HG03565 (cell line): ENCODE data around the gene SENP5.
A peak's percentile ranks its signal among the peaks of the same experiment; 100 is the strongest.
"Not testable (repeated sequence)": the region's sequence is repeated elsewhere in the genome, so short reads cannot be mapped to it uniquely, and the experiment has no call there.

Experiments
- ATAC-seq: cut with Tn5 transposase; IDR thresholded peaks from one replicate; pipeline ENCODE4 v1.9.1; 2021; ENCODE audit warnings: mild to moderate bottlenecking, moderate library complexity; ENCODE audit not compliant: unreplicated experiment

Gene SENP5

DNA sequence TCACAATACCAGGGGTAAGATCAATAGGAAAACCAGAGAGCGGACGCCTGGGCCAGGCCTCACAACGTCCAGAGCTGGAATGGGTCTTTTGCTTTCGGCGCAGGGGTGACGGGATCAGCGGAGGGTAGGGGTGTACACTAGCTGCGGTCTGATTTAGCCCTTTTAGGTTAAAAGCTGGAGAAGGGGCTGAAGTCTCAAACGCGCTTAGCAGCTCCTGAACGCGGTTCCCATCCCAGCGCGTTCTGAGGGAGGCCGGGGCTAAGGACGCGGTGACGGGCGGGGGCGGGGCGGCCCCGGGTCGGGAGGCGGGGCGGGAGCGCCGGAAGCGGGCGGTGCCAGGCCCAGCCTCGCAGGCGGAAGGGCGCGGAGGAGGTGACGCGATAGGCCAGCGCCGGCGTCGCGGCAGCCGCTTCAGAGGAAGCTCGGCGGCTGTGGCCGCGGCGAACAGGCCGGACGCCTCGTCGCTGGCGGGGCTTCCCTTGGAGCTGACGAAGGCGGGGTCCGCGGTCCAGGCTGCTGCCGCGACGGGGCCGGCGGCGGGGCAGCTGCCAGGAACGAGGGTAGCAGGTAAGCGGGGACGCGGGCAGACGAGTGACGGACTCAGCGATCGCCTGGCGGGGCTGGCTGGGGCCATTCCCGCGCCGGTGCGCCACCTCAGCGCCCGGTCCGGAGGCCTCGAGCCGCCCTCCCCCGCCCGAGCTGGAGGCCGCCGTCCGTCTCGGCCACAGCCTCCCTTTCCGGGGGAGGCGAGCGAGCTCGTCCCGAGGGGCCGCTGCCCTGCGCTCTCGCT lies at the start of gene SENP5:
Gene SENP5, plus strand, starts transcription at position 414 of the 790 bp plus-strand sequence. CDS start 17,262 bp downstream, outside the sequence.
- peak; percentile 92 for ATAC-seq

- ATAC-seq: no peak
Measured at GRCh38 chr3:196821806-196822355, 45.8 kb upstream of the SENP5 start.

- ATAC-seq: not testable (repeated sequence)
Measured at GRCh38 chr3:196829651-196830050, 38.1 kb upstream of the SENP5 start.

- no peak for ATAC-seq
Measured at GRCh38 chr3:196835086-196835485, 32.6 kb upstream of the SENP5 start.

GRCh38 chr3:196836626-196837025 lies 31.1 kb upstream of the SENP5 start:
- ATAC-seq: not testable (repeated sequence)

- no peak for ATAC-seq
Measured at GRCh38 chr3:196837819-196838420, 29.8 kb upstream of the SENP5 start.

GRCh38 chr3:196839351-196839750 lies 28.4 kb upstream of the SENP5 start:
- not testable (repeated sequence) for ATAC-seq

GRCh38 chr3:196842567-196843434 lies 24.9 kb upstream of the SENP5 start:
- no peak for ATAC-seq

DNA sequence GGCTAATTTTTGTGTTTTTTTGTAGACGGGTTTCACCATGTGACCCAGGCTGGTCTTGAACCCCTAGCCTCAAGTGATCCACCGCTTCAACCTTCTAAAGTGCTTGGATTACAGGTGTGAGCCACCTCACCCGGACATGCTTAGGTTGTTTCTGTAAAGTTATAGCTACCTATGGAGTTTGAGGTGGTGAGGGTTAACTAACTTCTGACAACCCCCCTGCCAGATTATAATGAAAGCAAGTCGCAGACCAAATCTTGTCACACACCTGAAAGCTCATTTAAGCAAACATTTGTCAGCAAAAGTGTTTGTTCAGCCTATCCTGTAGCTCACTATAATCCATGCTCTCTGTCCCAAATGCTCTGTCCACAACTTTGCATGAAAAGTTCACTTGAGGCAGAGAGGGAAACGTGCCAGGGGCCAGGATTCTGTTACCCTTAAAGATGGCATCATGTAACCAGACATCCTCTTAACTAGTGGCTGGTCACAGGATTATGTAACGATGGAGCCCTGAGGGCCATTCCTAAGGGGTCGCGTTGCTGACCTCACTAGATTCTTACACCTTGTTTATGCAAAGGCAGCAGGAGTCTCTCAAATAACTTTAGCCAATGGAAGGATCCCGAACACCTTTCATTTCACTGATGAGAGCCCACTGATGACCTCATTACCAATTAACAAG lies 24.1 kb upstream of the SENP5 start:
- ATAC-seq: no peak

DNA sequence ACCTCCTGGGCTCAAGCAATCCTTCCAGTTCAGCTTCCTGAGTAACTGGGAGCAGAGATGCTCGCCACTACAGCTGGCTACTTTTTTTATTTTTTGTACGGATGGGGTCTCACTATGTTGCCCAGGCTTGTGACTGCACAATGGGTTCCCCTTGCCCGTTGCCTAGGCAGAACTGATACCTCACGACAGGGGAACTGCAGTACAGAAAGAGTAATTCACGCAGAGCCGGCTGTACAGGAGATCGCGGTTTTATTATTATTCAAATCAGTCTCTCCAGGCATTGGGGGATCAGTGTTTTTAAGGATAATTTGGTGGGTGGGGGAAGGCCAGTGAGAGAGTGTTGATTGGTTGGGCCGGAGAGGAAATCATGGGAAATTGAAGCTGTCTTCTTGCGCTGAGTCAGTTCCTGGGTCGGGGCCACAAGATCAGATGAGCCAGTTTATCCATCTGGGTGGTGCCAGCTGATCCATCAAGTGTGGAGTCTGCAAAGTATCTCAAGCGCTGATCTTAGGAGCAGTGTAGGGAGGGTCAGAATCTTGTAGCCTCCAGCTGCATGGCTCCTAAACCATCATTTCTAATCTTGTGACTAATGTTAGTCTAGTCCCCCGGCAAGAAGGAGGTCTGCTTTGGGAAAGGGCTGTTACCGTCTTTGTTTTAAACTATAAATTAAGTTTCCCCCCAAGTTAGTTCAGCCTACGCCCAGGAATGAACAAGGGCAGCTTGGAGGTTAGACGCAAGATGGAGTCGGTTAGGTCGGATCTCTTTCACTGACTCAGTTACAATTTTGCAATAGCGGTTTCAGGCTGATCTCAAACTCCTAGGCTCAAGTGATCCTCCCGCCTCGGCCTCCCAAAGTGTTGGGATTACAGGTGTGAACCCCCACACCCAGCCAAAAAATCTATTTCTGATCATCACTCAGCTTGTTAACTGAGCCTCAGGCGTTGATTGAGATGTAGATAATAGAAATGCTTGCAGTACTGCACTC lies 23.2 kb upstream of the SENP5 start:
- not testable (repeated sequence) for ATAC-seq

GRCh38 chr3:196848375-196848774 lies 19.3 kb upstream of the SENP5 start:
- not testable (repeated sequence) for ATAC-seq

GRCh38 chr3:196849180-196849741 lies 18.5 kb upstream of the SENP5 start:
- no peak for ATAC-seq

GRCh38 chr3:196863000-196863399 lies 4.7 kb upstream of the SENP5 start:
- not testable (repeated sequence) for ATAC-seq

- no peak for ATAC-seq
Measured at GRCh38 chr3:196867155-196867506, 589 bp upstream of the SENP5 start.

DNA sequence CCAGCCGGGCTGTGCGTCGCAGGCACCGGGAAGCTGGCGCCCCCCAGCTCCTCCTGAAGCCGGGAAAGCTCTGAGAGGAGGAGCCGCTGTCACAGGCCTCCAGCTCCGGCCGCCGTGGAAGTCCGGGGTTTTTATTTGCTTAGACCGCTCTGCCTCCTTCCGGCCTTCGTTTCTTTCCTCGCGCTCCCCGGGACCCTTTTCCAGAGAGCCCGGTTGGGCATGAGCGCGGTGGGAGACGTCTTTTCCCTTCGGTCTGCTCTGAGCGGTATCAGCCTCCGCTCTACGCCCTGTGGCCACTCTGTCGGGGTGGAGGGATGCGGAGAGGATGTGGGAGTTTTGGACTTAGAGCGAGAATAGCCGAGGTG lies 559 bp downstream of the SENP5 start:
- ATAC-seq: peak; percentile 20

- no peak for ATAC-seq
Measured at GRCh38 chr3:196872316-196872715, 4.6 kb downstream of the SENP5 start.

DNA sequence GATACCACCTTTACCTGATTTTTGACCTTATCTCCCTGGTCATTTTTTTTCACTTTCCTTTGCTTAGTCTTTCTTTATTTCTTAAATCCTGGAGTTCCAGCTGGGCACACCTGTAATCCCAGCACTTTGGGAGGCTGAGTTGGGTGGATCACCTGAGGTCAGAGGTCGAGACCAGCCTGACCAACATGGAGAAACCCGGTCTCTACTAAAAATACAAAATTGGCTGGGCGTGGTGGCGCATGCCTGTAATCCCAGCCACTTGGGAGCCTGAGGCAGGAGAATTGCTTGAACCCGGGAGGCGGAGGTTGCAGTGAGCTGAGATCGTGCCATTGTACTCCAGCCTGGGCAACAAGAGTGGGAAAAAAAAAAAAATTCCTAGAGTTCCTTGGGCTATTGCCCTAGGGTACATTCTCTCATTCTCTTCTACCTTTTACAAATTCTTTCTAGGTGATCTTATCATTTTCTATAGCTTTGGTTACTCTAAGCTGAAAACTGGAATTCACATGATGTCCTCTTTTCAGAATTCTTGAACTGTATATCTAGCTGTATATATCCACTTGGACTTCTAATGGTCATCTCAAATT lies 6.9 kb downstream of the SENP5 start:
- not testable (repeated sequence) for ATAC-seq

DNA sequence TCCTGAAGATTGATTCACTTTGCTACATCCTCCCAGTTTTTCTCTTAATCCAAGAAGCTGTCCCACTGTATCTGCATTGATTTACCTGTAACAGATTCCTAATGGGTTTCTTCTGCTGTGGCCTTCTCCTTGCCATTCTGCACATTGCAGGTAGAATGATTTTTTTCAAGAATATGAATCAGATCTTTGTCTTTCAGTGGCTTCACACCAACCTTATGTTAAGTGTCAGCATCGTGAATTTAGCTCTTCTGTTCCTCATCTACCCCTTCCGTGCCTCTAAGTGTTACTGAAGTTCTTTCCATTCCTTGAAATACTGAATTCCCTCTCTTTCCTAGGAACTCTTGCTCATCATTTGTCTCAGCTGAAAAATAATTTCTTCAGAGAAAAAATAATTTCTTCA lies 7.5 kb downstream of the SENP5 start:
- no peak for ATAC-seq

- ATAC-seq: no peak
Measured at GRCh38 chr3:196883361-196883760, 15.6 kb downstream of the SENP5 start.
